Fibroblast of lung (primary cell): ENCODE measurements around the gene TJP1.

Experiments
- EZH2 ChIP-seq: IDR thresholded peaks from 2 replicates; pipeline ENCODE4 v1.5.1; 2012; ENCODE audit warnings: low read length, control low read depth, mild to moderate bottlenecking; ENCODE audit errors: missing control alignments
- TF ChIP-seq, protein P1 (sequence below), 2 donors: IDR thresholded peaks in 1 of 2; conservative IDR thresholded peaks in 1 of 2; 1 replicate in 1 of 2; 2 replicates in 1 of 2; pipeline ENCODE4 v1.5.1; 2011 to 2012; ENCODE audit warnings: low read length in 2 of 2, control low read depth in 1 of 2, inconsistent platforms in 1 of 2, low read depth in 1 of 2, mild to moderate bottlenecking in 1 of 2

DNA sequence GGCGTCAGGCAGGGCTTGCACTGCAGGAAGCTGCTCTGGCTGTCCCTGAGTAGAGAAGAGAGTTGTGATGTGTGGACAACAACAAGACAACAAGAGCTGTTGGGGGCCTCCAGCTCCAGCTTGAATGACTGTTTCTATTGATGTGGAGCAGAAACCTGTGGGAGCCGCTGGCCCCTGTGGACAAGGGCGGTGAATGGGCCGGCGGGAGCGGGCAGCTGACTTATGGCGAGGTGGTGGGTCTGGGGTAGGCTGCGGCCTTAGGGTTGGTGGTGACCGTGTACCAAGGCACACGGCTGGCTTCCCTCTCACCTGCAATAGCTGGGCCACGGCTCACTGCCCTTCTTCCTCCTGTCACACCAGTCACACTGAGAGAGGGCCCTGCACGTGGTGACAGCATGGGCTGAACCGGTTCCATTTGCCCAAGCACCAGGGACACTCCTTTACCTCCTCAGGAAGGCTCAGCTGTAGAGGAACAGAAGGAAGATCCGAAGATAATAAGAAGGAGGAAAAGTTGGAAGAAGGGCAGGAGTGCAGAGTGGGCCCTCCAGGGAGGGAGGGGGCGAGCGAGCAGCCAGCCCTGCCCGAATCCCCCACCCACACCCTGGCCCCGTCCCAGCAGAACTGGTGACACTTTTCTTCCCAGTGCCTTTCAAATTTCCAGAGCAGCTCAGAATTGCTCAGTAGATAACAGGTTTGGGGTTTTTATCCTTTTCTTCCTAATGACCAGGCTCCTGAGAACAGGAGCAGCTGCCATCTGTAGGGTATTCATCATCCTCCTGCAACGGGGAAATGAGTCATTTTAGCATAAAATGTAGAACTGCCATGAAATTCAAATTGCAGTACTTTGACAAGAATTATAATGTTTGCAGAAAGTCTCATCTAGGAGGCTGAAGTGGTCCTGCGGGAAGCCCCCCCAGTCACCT lies 136.9 kb downstream of the TJP1 start:
- TF ChIP-seq, protein P1, sequence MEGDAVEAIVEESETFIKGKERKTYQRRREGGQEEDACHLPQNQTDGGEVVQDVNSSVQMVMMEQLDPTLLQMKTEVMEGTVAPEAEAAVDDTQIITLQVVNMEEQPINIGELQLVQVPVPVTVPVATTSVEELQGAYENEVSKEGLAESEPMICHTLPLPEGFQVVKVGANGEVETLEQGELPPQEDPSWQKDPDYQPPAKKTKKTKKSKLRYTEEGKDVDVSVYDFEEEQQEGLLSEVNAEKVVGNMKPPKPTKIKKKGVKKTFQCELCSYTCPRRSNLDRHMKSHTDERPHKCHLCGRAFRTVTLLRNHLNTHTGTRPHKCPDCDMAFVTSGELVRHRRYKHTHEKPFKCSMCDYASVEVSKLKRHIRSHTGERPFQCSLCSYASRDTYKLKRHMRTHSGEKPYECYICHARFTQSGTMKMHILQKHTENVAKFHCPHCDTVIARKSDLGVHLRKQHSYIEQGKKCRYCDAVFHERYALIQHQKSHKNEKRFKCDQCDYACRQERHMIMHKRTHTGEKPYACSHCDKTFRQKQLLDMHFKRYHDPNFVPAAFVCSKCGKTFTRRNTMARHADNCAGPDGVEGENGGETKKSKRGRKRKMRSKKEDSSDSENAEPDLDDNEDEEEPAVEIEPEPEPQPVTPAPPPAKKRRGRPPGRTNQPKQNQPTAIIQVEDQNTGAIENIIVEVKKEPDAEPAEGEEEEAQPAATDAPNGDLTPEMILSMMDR (conservative IDR thresholded peaks at IDR 0.05 in 1 of 2, IDR thresholded peaks at IDR 0.05 in 1 of 2; ENCODE audit: low read depth in 1 of 2, low read length in 2 of 2), result no peak
- TF ChIP-seq EZH2, result no peak
